Embryonic facial prominence (tissue), 1 donor: ENCODE measurements around the gene KCNQ1.

Experiments
- DNase-seq: peaks from one replicate; pipeline ENCODE4 v3.0.0-alpha.2; 2016; ENCODE audit errors: extremely low spot score

Gene KCNQ1

GRCh38 chr11:2423157-2424025, 21.4 kb upstream of the KCNQ1 start:
- DNase-seq, result no peak

- no peak for DNase-seq
Measured at GRCh38 chr11:2424811-2425495, 19.9 kb upstream of the KCNQ1 start.

- no peak for DNase-seq
Measured at GRCh38 chr11:2425506-2425905, 19.3 kb upstream of the KCNQ1 start.

- DNase-seq, result no peak
Measured at GRCh38 chr11:2426221-2426620, 18.6 kb upstream of the KCNQ1 start.

GRCh38 chr11:2426826-2427521, 17.8 kb upstream of the KCNQ1 start:
- DNase-seq, result no peak

- no peak for DNase-seq
Measured at GRCh38 chr11:2427721-2428321, 17.0 kb upstream of the KCNQ1 start.

- DNase-seq, result no peak
Measured at GRCh38 chr11:2428322-2428795, 16.4 kb upstream of the KCNQ1 start.

- no peak for DNase-seq
Measured at GRCh38 chr11:2431395-2431794, 13.4 kb upstream of the KCNQ1 start.

GRCh38 chr11:2432171-2432621, 12.6 kb upstream of the KCNQ1 start:
- DNase-seq, result no peak

GRCh38 chr11:2432628-2433071, 12.2 kb upstream of the KCNQ1 start:
- DNase-seq, result no peak

- no peak for DNase-seq
Measured at GRCh38 chr11:2433106-2433925, 11.5 kb upstream of the KCNQ1 start.

GRCh38 chr11:2434008-2434407, 10.8 kb upstream of the KCNQ1 start:
- no peak for DNase-seq

GRCh38 chr11:2434506-2435255, 10.1 kb upstream of the KCNQ1 start:
- no peak for DNase-seq

GRCh38 chr11:2435288-2436012, 9.4 kb upstream of the KCNQ1 start:
- DNase-seq, result no peak

GRCh38 chr11:2436013-2436520, 8.7 kb upstream of the KCNQ1 start:
- no peak for DNase-seq

GRCh38 chr11:2436521-2437031, 8.2 kb upstream of the KCNQ1 start:
- DNase-seq, result no peak

GRCh38 chr11:2437516-2437915, 7.3 kb upstream of the KCNQ1 start:
- DNase-seq, result no peak

- DNase-seq, result no peak
Measured at GRCh38 chr11:2439820-2440219, 5.0 kb upstream of the KCNQ1 start.

- DNase-seq, result no peak
Measured at GRCh38 chr11:2440646-2441045, 4.2 kb upstream of the KCNQ1 start.
